Suprapubic skin (tissue), 4 donors: Measurements from ENCODE around the gene SMS. TPM values are rescaled to one million over a fixed set of nuclear protein-coding genes. Genes with fewer than 3 reads are reported as not detected.

ENCODE experiments used
- DNase-seq, 2 donors: peaks; one replicate each; pipeline ENCODE4 v3.0.0-alpha.2; 2019; ENCODE audit warnings: low spot score in 2 of 2
- H3K27ac ChIP-seq: fragments of 200-600 bp; sonication (generic); one replicate; pipeline ENCODE4 v1.5.1; 2019
- H3K27me3 ChIP-seq: fragments of 200-600 bp; sonication (generic); one replicate; pipeline ENCODE4 v1.5.1; 2019
- H3K36me3 ChIP-seq: fragments of 200-600 bp; sonication (generic); one replicate; pipeline ENCODE4 v1.5.1; 2019
- H3K4me1 ChIP-seq: fragments of 200-600 bp; sonication (generic); one replicate; pipeline ENCODE4 v1.5.1; 2019
- H3K4me3 ChIP-seq: fragments of 200-600 bp; sonication (generic); one replicate; pipeline ENCODE4 v1.5.1; 2019; ENCODE audit warnings: mild to moderate bottlenecking
- H3K9me3 ChIP-seq: fragments of 200-600 bp; sonication (generic); one replicate; pipeline ENCODE4 v1.5.1; 2019
- EP300 ChIP-seq: sonication (generic); formaldehyde crosslinking; IDR thresholded peaks from one replicate; pipeline ENCODE4 v1.6.1; 2017; ENCODE audit warnings: antibody characterized with exemption
- POLR2A ChIP-seq, 2 donors: fragments of 450-650 bp; IDR thresholded peaks; one replicate each; pipeline ENCODE4 v1.6.1; 2017; ENCODE audit warnings: antibody characterized with exemption in 2 of 2, mild to moderate bottlenecking in 2 of 2, moderate library complexity in 2 of 2
- POLR2AphosphoS5 ChIP-seq, 3 donors: sonication (generic); formaldehyde crosslinking; IDR thresholded peaks; one replicate each; pipeline ENCODE4 v1.6.1; 2017; ENCODE audit warnings: antibody characterized with exemption in 3 of 3
- WGBS: methylation state at CpG from one replicate; pipeline ENCODE4 v1.1.5; 2018; 5-methylcytosine and 5-hydroxymethylcytosine counted together
- total RNA-seq, 4 donors: library from RNA; depleted of rRNA; stranded (reverse); fragments of >200 nt; gene quantifications; one replicate each; pipeline ENCODE4 v1.1.0, GENCODE V29; 2016
- TF ChIP-seq, protein P1 (sequence below), 2 donors: fragments of 200-600 bp in 1 of 2; fragments of 450-650 bp in 1 of 2; sonication (generic) in 1 of 2; IDR thresholded peaks; one replicate each; pipeline ENCODE4 v1.5.1; 2016 to 2019; ENCODE audit warnings: antibody characterized with exemption in 2 of 2, mild to moderate bottlenecking in 1 of 2, moderate library complexity in 1 of 2

The SMS gene
- total RNA-seq, 4 donors from 2014 or later: 19.0 to 27.3 (median 26.3) TPM

DNA sequence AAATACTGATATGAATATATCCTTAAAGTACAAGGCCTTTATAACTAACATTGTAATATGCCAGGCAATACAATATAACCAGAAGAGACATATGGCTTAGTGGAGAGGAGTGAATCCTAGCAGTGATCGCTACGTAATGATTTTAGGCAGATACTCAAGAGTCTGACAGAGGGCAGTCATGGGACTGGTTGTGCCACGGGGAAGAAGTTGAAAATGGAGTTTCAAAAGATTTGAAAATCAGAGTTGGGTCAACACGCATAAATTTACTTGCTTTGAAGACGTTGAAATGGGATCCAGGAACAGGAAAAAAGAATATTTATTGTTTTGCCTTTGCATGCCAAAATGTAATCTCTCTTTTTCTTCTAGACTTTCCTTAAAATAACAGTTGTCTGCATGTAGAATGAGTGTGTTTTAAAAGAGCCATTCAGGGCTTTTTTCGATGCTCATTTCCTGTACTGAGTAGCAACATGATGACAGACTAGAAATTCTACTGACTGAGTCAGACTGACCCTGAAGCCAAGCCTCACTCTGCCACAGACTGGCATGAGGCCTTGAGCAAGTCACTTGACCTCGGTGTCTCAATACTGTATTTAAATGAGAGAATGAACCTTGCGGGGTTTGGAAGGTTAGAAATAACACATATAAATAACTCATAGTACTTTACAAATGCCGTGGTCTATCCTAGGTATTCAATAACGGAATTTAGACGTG, 8.1 kb upstream of the SMS start:
- H3K4me3 ChIP-seq: no peak overlapping the region
- DNase-seq: no peak
- no peaks in the 10 kb centered on the region for H3K9me3 ChIP-seq
- 67% methylated on average over 11 of the region's 11 CpGs for WGBS
- no peak for TF ChIP-seq EP300
- TF ChIP-seq, protein P1, sequence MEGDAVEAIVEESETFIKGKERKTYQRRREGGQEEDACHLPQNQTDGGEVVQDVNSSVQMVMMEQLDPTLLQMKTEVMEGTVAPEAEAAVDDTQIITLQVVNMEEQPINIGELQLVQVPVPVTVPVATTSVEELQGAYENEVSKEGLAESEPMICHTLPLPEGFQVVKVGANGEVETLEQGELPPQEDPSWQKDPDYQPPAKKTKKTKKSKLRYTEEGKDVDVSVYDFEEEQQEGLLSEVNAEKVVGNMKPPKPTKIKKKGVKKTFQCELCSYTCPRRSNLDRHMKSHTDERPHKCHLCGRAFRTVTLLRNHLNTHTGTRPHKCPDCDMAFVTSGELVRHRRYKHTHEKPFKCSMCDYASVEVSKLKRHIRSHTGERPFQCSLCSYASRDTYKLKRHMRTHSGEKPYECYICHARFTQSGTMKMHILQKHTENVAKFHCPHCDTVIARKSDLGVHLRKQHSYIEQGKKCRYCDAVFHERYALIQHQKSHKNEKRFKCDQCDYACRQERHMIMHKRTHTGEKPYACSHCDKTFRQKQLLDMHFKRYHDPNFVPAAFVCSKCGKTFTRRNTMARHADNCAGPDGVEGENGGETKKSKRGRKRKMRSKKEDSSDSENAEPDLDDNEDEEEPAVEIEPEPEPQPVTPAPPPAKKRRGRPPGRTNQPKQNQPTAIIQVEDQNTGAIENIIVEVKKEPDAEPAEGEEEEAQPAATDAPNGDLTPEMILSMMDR (IDR thresholded peaks at IDR 0.05): no peak
- TF ChIP-seq POLR2AphosphoS5 (IDR thresholded peaks at IDR 0.05): no peak
- no peak for TF ChIP-seq POLR2A (IDR thresholded peaks at IDR 0.05)
- H3K36me3 ChIP-seq: no peaks in the 10 kb centered on the region
- peak overlapping the region; percentile 41 for H3K27ac ChIP-seq
- H3K27me3 ChIP-seq: no peaks in the 10 kb centered on the region
- H3K4me1 ChIP-seq: no peaks in the 10 kb centered on the region

GRCh38 chrX:21933077-21933476, 7.4 kb upstream of the SMS start:
- DNase-seq: no peak
- Histone ChIP-seq H3K27me3 (no peaks in the 10 kb centered on the region), H3K4me1 (no peaks in the 10 kb centered on the region), H3K4me3 (no peak overlapping the region), H3K36me3 (no peaks in the 10 kb centered on the region), H3K27ac (no peak overlapping the region), H3K9me3 (no peaks in the 10 kb centered on the region)
- 73% methylated on average over 7 of the region's 7 CpGs for WGBS
- TF ChIP-seq EP300 (no peak), POLR2AphosphoS5 (IDR thresholded peaks at IDR 0.05) (no peak), POLR2A (IDR thresholded peaks at IDR 0.05) (no peak)
- TF ChIP-seq, protein P1 (IDR thresholded peaks at IDR 0.05): no peak

DNA sequence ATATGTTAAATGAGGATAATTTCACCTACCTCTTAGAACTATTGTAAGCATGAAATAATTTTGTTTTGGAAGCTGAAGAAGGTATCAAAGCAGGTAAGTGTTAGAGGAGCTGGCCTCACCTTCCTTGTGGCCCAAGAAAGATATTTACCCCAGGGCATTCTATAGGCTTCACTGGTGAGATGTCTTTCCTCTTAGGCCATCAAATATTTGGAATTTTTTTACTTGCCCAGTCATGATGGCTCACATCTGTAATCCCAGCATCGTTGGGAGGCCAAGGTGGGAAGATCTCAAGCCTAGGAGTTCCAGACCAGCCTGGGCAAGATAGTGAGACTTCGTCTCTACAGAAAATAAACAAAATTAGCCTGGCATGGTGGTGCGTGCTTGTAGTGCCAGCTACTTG, 6.1 kb upstream of the SMS start:
- no peaks in the 10 kb centered on the region for H3K9me3 ChIP-seq
- no peaks in the 10 kb centered on the region for H3K36me3 ChIP-seq
- WGBS: 70% methylated on average over 3 of the region's 3 CpGs
- no peak overlapping the region for H3K27ac ChIP-seq
- no peaks in the 10 kb centered on the region for H3K4me1 ChIP-seq
- DNase-seq: no peak
- H3K27me3 ChIP-seq: no peaks in the 10 kb centered on the region
- no peak overlapping the region for H3K4me3 ChIP-seq
- TF ChIP-seq POLR2A (IDR thresholded peaks at IDR 0.05) (no peak), POLR2AphosphoS5 (IDR thresholded peaks at IDR 0.05) (no peak), EP300 (no peak)
- TF ChIP-seq, protein P1 (IDR thresholded peaks at IDR 0.05): no peak

- peaks cover 6% of the 10 kb centered on the region for H3K4me1 ChIP-seq
- WGBS: 60% methylated on average over 10 of the region's 10 CpGs
- no peak for DNase-seq
- no peaks in the 10 kb centered on the region for H3K36me3 ChIP-seq
- H3K4me3 ChIP-seq: peak overlapping the region; percentile 57
- TF ChIP-seq POLR2AphosphoS5 (IDR thresholded peaks at IDR 0.05) (no peak), POLR2A (IDR thresholded peaks at IDR 0.05) (no peak)
- TF ChIP-seq, protein P1 (IDR thresholded peaks at IDR 0.05): no peak
- peak overlapping the region; percentile 75 for H3K27ac ChIP-seq
- no peaks in the 10 kb centered on the region for H3K9me3 ChIP-seq
- H3K27me3 ChIP-seq: no peaks in the 10 kb centered on the region
Observed at GRCh38 chrX:21939906-21940305, 603 bp upstream of the SMS start.

GRCh38 chrX:21943460-21944135, 3.1 kb downstream of the SMS start:
- WGBS: 45% methylated on average over 11 of the region's 11 CpGs
- Histone ChIP-seq H3K4me3 (no peak overlapping the region), H3K27ac (no peak overlapping the region), H3K27me3 (no peaks in the 10 kb centered on the region), H3K4me1 (peaks cover 12% of the 10 kb centered on the region), H3K9me3 (no peaks in the 10 kb centered on the region), H3K36me3 (no peaks in the 10 kb centered on the region)
- TF ChIP-seq, protein P1 (IDR thresholded peaks at IDR 0.05): no peak
- TF ChIP-seq POLR2AphosphoS5 (IDR thresholded peaks at IDR 0.05): no peak
- no peak for TF ChIP-seq POLR2A (IDR thresholded peaks at IDR 0.05)
- no peak for DNase-seq
